ENCODE data around the gene DYNLT4.

DYNLT4 gene

DNA sequence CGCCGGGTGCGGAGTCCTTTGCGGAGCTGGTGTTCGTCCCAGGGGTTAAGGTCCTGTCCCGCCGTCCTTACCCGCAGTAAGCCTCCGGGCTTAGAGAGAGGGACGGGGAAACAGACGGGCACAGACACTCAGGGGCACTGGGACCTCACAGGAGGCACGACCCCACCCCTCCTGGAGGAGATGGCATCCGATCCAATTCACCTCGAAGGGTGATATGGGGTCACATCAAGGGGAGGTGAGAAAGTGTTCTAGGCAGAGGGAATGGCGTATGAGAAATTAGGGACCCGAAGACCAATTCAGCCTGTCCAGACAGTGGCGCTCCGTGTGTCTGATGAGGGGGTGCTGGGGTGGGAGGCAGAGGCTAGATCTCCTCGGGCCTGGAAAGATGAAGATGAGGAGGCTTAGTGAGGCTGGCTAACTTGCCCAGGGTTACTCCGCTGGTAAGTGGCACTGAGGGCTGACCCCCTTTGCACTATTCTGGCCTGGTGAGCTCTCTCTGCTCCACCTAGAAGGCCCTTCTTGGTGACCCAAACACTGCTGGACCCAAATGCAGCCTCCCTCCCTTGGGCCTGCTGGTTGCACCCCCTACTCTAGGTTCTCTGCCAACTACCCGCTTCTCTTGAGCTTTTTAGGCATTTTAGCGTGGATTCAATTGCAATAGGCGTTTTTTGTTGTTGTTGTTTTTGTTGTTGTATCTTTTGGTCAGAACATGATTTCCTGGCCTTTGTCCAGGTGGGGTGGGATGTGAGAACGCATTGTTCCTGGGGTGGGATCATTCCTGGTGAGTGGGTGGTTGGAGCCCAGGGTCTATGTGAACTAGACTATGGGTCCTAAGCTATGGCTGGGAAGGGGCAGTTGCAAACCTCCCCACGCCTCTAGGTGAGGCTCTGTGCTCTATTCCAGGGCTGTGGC is 13.4 kb upstream of the DYNLT4 start:
- ATAC-seq = peak; percentile 1
- no peak for TF ChIP-seq TSHZ2 (CRISPR knock-in tag; IDR thresholded peaks at IDR 0.05)
- TF ChIP-seq OSR1 (CRISPR knock-in tag; IDR thresholded peaks at IDR 0.05) = no peak
- TF ChIP-seq ESRRG (CRISPR knock-in tag; IDR thresholded peaks at IDR 0.05) = no peak
- TF ChIP-seq PPARA (CRISPR knock-in tag; IDR thresholded peaks at IDR 0.05; ENCODE audit: borderline replicate concordance) = no peak
- TF ChIP-seq SNAI2 (CRISPR knock-in tag; IDR thresholded peaks at IDR 0.05) = no peak

DNA sequence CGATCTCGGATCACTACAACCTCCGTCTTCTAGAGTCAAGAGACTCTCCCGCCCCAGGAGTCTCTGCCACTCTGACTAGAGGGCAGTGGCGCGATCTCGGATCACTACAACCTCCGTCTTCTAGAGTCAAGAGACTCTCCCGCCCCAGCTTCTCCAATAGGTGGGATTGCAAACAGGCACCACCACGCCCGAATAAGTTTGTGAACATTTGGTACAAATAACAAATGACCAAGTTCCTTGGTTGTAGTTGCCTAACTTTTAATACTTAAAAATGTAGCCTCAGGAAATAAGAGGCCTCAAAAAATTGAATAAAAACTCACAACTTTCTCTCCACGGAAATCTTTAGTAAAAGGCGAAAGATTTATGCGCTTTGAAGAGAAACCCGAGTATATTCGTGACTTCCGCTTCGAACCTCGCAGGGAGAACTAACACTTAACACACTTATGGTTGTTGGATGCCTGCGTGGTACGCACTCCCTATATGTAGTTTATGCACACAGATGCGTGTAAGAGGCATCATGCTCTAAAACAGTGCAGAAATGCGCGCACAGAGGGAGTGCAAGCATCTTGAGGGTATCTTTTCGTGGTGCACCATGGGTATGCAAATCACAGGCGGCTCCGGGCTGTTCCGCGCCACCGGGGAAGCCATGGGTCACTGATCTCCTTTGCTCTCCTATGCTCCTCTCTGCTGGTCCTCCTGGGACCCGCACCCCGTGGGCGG is 12.6 kb upstream of the DYNLT4 start:
- peak; percentile 86 for ATAC-seq
- TF ChIP-seq GLIS3 (CRISPR knock-in tag; IDR thresholded peaks at IDR 0.05) (peak; percentile 90), TOX (CRISPR knock-in tag; IDR thresholded peaks at IDR 0.05; ENCODE audit: borderline replicate concordance) (peak; percentile 76; the same call in 1 of the 2 replicates), ZNF565 (CRISPR knock-in tag; conservative IDR thresholded peaks at IDR 0.05; ENCODE audit: low read depth) (no peak), RARB (CRISPR knock-in tag; IDR thresholded peaks at IDR 0.05) (peak; percentile 83), ARNTL (CRISPR knock-in tag; IDR thresholded peaks at IDR 0.05; ENCODE audit: borderline replicate concordance, low read depth) (0 out of 2 replicates have a peak, but pooled peaks have one; percentile 12), OSR1 (CRISPR knock-in tag; IDR thresholded peaks at IDR 0.05) (no peak), POU6F1 (CRISPR knock-in tag; IDR thresholded peaks at IDR 0.05; ENCODE audit: borderline replicate concordance, low read depth) (peak; percentile 35; the same call in 1 of the 2 replicates), BACH2 (CRISPR knock-in tag; IDR thresholded peaks at IDR 0.05; ENCODE audit: borderline replicate concordance) (no peak), CSDC2 (CRISPR knock-in tag; IDR thresholded peaks at IDR 0.05) (no peak), ZFP30 (CRISPR knock-in tag; IDR thresholded peaks at IDR 0.05) (peak; percentile 18; the same call in 1 of the 2 replicates), ISL1 (CRISPR knock-in tag; IDR thresholded peaks at IDR 0.05) (no peak), CSRNP3 (CRISPR knock-in tag; IDR thresholded peaks at IDR 0.05) (no peak; the same call in 1 of the 2 replicates), PATZ1 (CRISPR knock-in tag; IDR thresholded peaks at IDR 0.05; ENCODE audit: borderline replicate concordance) (peak; percentile 92), CREB5 (CRISPR knock-in tag; IDR thresholded peaks at IDR 0.05; ENCODE audit: low read depth) (peak; percentile 57), TCF4 (CRISPR knock-in tag; IDR thresholded peaks at IDR 0.05; ENCODE audit: borderline replicate concordance) (no peak), ESRRG (CRISPR knock-in tag; IDR thresholded peaks at IDR 0.05) (peak; percentile 42; the same call in 1 of the 2 replicates), ZNF8 (CRISPR knock-in tag; IDR thresholded peaks at IDR 0.05) (no peak), ZC3H10 (CRISPR knock-in tag; IDR thresholded peaks at IDR 0.05) (peak; percentile 78), PPARA (CRISPR knock-in tag; IDR thresholded peaks at IDR 0.05; ENCODE audit: borderline replicate concordance) (no peak), TSHZ2 (CRISPR knock-in tag; IDR thresholded peaks at IDR 0.05) (no peak), ZNF70 (CRISPR knock-in tag; IDR thresholded peaks at IDR 0.05) (peak; percentile 34; the same call in 1 of the 2 replicates), SNAI2 (CRISPR knock-in tag; IDR thresholded peaks at IDR 0.05) (no peak), ZFP3 (CRISPR knock-in tag; IDR thresholded peaks at IDR 0.05) (no peak)

Measured in SK-N-SH treated with all-trans-retinoic acid at 6 μM for 48 hours (cell line).